GM23338 (cell line): ENCODE measurements around the gene UNC79. TPM values are rescaled to one million over a fixed set of nuclear protein-coding genes. Genes with fewer than 3 reads are reported as not detected.

ENCODE experiments used
- ATAC-seq: fragments of 200-7000 bp; cut with Tn5 transposase; 3 replicates; pipeline ENCODE4 v1.9.1; 2020
- DNase-seq: peaks from one replicate; pipeline ENCODE4 v3.0.0-alpha.2; 2015; ENCODE audit warnings: low spot score
- H2AFZ ChIP-seq: fragments of 200-600 bp; sonication (generic); 2 replicates; pipeline ENCODE4 v1.8.0; 2016; ENCODE audit warnings: antibody characterized with exemption, mild to moderate bottlenecking, moderate library complexity
- H3F3A ChIP-seq: fragments of 200-600 bp; sonication (generic); replicated peaks from 2 replicates; pipeline ENCODE4 v1.8.0; 2017; ENCODE audit warnings: antibody characterized with exemption, mixed run types, low read depth
- H3K27ac ChIP-seq: fragments of 200-600 bp; sonication (generic); 2 replicates; pipeline ENCODE4 v1.6.1; 2016; ENCODE audit warnings: low read depth
- H3K27me3 ChIP-seq: fragments of 200-600 bp; sonication (generic); 2 replicates; pipeline ENCODE4 v1.8.0; 2016; ENCODE audit warnings: mild to moderate bottlenecking, mixed run types, moderate library complexity; ENCODE audit not compliant: insufficient read depth
- H3K36me3 ChIP-seq: fragments of 200-600 bp; sonication (generic); 2 replicates; pipeline ENCODE4 v1.8.0; 2016; ENCODE audit warnings: mild to moderate bottlenecking; ENCODE audit not compliant: insufficient read depth
- H3K4me1 ChIP-seq: fragments of 200-600 bp; sonication (generic); 2 replicates; pipeline ENCODE4 v1.8.0; 2016; ENCODE audit warnings: mild to moderate bottlenecking, moderate library complexity; ENCODE audit not compliant: insufficient read depth
- H3K4me2 ChIP-seq: fragments of 200-600 bp; sonication (generic); 2 replicates; pipeline ENCODE4 v1.7.1; 2017; ENCODE audit warnings: mixed run types
- H3K4me3 ChIP-seq: fragments of 200-600 bp; sonication (generic); 2 replicates; pipeline ENCODE4 v1.6.1; 2016; ENCODE audit warnings: mixed run types
- H3K79me2 ChIP-seq: fragments of 200-600 bp; sonication (generic); replicated peaks from 2 replicates; pipeline ENCODE4 v1.8.0; 2017; ENCODE audit warnings: mild to moderate bottlenecking; ENCODE audit not compliant: insufficient read depth
- H3K9me2 ChIP-seq: fragments of 200-600 bp; sonication (generic); 2 replicates; pipeline ENCODE4 v1.8.0; 2017; ENCODE audit not compliant: insufficient read depth
- H4K20me1 ChIP-seq: fragments of 200-600 bp; sonication (generic); replicated peaks from 2 replicates; pipeline ENCODE4 v1.8.0; 2017; ENCODE audit warnings: mild to moderate bottlenecking; ENCODE audit not compliant: insufficient read depth
- H3K27ac Mint-ChIP-seq: 2 replicates; pipeline ENCODE4 v1.8.0; 2020; ENCODE audit warnings: inconsistent platforms, mild to moderate bottlenecking, moderate library complexity, mixed read lengths
- H3K27me3 Mint-ChIP-seq: 3 replicates; pipeline ENCODE4 v1.8.0; 2022; ENCODE audit warnings: low read depth, mild to moderate bottlenecking, moderate library complexity, mixed read lengths, inconsistent platforms; ENCODE audit not compliant: insufficient read depth, poor library complexity
- H3K36me3 Mint-ChIP-seq: 3 replicates; pipeline ENCODE4 v1.8.0; 2021; ENCODE audit warnings: low read depth, mild to moderate bottlenecking, inconsistent platforms, moderate library complexity, mixed read lengths
- H3K4me1 Mint-ChIP-seq: 3 replicates; pipeline ENCODE4 v1.8.0; 2020; ENCODE audit warnings: mild to moderate bottlenecking, inconsistent platforms, mixed read lengths
- H3K4me3 Mint-ChIP-seq: 3 replicates; pipeline ENCODE4 v1.8.0; 2021; ENCODE audit warnings: moderate library complexity, mild to moderate bottlenecking, inconsistent platforms, mixed read lengths
- H3K9me3 Mint-ChIP-seq: 3 replicates; pipeline ENCODE4 v1.8.0; 2020; ENCODE audit warnings: moderate library complexity, mild to moderate bottlenecking, inconsistent platforms, mixed read lengths
- CREB1 ChIP-seq: fragments of 250-450 bp; sonication (Bioruptor Pico); IDR thresholded peaks from 2 replicates; pipeline ENCODE4 v1.5.0; 2020; ENCODE audit warnings: low read depth, mild to moderate bottlenecking, moderate library complexity
- ETS1 ChIP-seq: IDR thresholded peaks from 2 replicates; pipeline ENCODE4 v1.6.1; 2016; ENCODE audit warnings: antibody characterized with exemption
- EZH2 ChIP-seq: fragments of 200-600 bp; sonication (generic); IDR thresholded peaks from one replicate; pipeline ENCODE4 v1.8.0; 2017; ENCODE audit warnings: antibody characterized with exemption, mild to moderate bottlenecking, low read depth; ENCODE audit not compliant: unreplicated experiment
- JUNB ChIP-seq: IDR thresholded peaks from one replicate; pipeline ENCODE4 v1.6.1; 2016; ENCODE audit warnings: antibody characterized with exemption; ENCODE audit not compliant: unreplicated experiment
- POLR2AphosphoS5 ChIP-seq: IDR thresholded peaks from 2 replicates; pipeline ENCODE4 v1.6.1; 2016; ENCODE audit warnings: antibody characterized with exemption, low read depth
- ZNF114 ChIP-seq: fragments of 250-450 bp; sonication (Bioruptor Pico); IDR thresholded peaks from 2 replicates; pipeline ENCODE4 v1.5.0; 2020; ENCODE audit warnings: mild to moderate bottlenecking, moderate library complexity
- ZNF331 ChIP-seq: fragments of 250-450 bp; sonication (Bioruptor Pico); IDR thresholded peaks from 2 replicates; pipeline ENCODE4 v1.5.0; 2020; ENCODE audit warnings: low read depth, mild to moderate bottlenecking, moderate library complexity
- polyA plus RNA-seq: library from polyadenylated mRNA; unstranded; fragments of >200 nt; fragmentation: Nextera tagmentation; extraction: Ambion mirVana; gene quantifications from 2 replicates; pipeline ENCODE4 v1.2.1, GENCODE V29; 2016
- total RNA-seq: library from RNA; depleted of rRNA; stranded (reverse); fragments of >200 nt; shearing (Covaris generic); gene quantifications from 2 replicates; pipeline ENCODE4 v1.2.3, GENCODE V29; 2014
- TF ChIP-seq, protein P1 (sequence below): fragments of 250-450 bp; sonication (Bioruptor Pico); IDR thresholded peaks from 2 replicates; pipeline ENCODE4 v1.5.0; 2020; ENCODE audit warnings: mild to moderate bottlenecking, moderate library complexity
- TF ChIP-seq, protein P2 (sequence below), 2 experiments: fragments of 200-600 bp in 1 of 2; sonication (generic) in 1 of 2; conservative IDR thresholded peaks; 2 replicates each; pipeline versions ENCODE4 v1.5.1 to v1.6.1; 2016 to 2017; ENCODE audit warnings: antibody characterized with exemption in 2 of 2, low read depth in 2 of 2, mild to moderate bottlenecking in 2 of 2, moderate library complexity in 1 of 2

Gene UNC79
- total and polyA plus RNA-seq, 2 experiments from 2014 or later = 1.8 to 3.6 TPM

DNA sequence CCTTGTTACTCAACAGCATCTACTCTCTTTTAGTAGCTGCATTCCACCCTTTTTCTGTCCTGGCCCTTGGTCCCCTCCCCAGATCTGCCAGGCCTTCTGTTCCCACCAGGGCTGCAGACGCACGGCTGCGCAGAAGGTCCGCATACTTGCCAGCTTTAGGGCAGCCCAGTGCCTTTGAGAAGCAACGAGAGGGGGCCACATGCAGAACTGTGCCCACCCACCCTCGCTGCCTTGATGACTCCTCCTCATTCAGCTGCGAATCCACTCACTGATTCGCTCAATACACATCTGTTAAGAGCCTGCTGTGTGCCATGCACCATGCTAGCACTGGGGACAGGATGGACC lies 318.3 kb downstream of the UNC79 start:
- no peak overlapping the region for H2AFZ ChIP-seq
- no peaks in the 10 kb centered on the region for H3K9me2 ChIP-seq
- DNase-seq = no peak
- no peak for ATAC-seq
- no peaks in the 10 kb centered on the region for H4K20me1 ChIP-seq
- peaks cover 2% of the 10 kb centered on the region for H3K27me3 Mint-ChIP-seq
- peaks cover 3% of the 10 kb centered on the region for H3K4me1 ChIP-seq
- no peaks in the 10 kb centered on the region for H3K9me3 Mint-ChIP-seq
- H3K4me3 ChIP-seq = no peak overlapping the region
- H3K36me3 Mint-ChIP-seq = no peaks in the 10 kb centered on the region
- H3K36me3 ChIP-seq = no peaks in the 10 kb centered on the region
- no peak overlapping the region for H3K4me2 ChIP-seq
- no peak overlapping the region for H3K27ac ChIP-seq
- no peak overlapping the region for H3K27ac Mint-ChIP-seq
- no peak overlapping the region for H3K4me3 Mint-ChIP-seq
- no peak for TF ChIP-seq CREB1 (CRISPR knock-in tag)
- TF ChIP-seq ZNF331 (CRISPR knock-in tag) = no peak
- TF ChIP-seq, protein P1, sequence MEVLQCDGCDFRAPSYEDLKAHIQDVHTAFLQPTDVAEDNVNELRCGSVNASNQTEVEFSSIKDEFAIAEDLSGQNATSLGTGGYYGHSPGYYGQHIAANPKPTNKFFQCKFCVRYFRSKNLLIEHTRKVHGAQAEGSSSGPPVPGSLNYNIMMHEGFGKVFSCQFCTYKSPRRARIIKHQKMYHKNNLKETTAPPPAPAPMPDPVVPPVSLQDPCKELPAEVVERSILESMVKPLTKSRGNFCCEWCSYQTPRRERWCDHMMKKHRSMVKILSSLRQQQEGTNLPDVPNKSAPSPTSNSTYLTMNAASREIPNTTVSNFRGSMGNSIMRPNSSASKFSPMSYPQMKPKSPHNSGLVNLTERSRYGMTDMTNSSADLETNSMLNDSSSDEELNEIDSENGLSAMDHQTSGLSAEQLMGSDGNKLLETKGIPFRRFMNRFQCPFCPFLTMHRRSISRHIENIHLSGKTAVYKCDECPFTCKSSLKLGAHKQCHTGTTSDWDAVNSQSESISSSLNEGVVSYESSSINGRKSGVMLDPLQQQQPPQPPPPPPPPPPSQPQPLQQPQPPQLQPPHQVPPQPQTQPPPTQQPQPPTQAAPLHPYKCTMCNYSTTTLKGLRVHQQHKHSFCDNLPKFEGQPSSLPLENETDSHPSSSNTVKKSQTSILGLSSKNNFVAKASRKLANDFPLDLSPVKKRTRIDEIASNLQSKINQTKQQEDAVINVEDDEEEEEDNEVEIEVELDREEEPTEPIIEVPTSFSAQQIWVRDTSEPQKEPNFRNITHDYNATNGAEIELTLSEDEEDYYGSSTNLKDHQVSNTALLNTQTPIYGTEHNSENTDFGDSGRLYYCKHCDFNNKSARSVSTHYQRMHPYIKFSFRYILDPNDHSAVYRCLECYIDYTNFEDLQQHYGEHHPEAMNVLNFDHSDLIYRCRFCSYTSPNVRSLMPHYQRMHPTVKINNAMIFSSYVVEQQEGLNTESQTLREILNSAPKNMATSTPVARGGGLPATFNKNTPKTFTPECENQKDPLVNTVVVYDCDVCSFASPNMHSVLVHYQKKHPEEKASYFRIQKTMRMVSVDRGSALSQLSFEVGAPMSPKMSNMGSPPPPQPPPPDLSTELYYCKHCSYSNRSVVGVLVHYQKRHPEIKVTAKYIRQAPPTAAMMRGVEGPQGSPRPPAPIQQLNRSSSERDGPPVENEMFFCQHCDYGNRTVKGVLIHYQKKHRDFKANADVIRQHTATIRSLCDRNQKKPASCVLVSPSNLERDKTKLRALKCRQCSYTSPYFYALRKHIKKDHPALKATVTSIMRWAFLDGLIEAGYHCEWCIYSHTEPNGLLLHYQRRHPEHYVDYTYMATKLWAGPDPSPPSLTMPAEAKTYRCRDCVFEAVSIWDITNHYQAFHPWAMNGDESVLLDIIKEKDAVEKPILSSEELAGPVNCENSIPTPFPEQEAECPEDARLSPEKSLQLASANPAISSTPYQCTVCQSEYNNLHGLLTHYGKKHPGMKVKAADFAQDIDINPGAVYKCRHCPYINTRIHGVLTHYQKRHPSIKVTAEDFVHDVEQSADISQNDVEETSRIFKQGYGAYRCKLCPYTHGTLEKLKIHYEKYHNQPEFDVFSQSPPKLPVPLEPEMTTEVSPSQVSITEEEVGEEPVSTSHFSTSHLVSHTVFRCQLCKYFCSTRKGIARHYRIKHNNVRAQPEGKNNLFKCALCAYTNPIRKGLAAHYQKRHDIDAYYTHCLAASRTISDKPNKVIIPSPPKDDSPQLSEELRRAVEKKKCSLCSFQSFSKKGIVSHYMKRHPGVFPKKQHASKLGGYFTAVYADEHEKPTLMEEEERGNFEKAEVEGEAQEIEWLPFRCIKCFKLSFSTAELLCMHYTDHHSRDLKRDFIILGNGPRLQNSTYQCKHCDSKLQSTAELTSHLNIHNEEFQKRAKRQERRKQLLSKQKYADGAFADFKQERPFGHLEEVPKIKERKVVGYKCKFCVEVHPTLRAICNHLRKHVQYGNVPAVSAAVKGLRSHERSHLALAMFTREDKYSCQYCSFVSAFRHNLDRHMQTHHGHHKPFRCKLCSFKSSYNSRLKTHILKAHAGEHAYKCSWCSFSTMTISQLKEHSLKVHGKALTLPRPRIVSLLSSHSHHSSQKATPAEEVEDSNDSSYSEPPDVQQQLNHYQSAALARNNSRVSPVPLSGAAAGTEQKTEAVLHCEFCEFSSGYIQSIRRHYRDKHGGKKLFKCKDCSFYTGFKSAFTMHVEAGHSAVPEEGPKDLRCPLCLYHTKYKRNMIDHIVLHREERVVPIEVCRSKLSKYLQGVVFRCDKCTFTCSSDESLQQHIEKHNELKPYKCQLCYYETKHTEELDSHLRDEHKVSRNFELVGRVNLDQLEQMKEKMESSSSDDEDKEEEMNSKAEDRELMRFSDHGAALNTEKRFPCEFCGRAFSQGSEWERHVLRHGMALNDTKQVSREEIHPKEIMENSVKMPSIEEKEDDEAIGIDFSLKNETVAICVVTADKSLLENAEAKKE (CRISPR knock-in tag) = no peak
- TF ChIP-seq JUNB = no peak
- no peak for TF ChIP-seq EZH2
- TF ChIP-seq, protein P2, sequence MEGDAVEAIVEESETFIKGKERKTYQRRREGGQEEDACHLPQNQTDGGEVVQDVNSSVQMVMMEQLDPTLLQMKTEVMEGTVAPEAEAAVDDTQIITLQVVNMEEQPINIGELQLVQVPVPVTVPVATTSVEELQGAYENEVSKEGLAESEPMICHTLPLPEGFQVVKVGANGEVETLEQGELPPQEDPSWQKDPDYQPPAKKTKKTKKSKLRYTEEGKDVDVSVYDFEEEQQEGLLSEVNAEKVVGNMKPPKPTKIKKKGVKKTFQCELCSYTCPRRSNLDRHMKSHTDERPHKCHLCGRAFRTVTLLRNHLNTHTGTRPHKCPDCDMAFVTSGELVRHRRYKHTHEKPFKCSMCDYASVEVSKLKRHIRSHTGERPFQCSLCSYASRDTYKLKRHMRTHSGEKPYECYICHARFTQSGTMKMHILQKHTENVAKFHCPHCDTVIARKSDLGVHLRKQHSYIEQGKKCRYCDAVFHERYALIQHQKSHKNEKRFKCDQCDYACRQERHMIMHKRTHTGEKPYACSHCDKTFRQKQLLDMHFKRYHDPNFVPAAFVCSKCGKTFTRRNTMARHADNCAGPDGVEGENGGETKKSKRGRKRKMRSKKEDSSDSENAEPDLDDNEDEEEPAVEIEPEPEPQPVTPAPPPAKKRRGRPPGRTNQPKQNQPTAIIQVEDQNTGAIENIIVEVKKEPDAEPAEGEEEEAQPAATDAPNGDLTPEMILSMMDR (conservative IDR thresholded peaks at IDR 0.05; ENCODE audit: low read depth in 2 of 2) = no peak
- TF ChIP-seq POLR2AphosphoS5 = no peak
- TF ChIP-seq ZNF114 (CRISPR knock-in tag) = no peak
- no peak for TF ChIP-seq ETS1
- H3K79me2 ChIP-seq = no peaks in the 10 kb centered on the region
- H3K4me1 Mint-ChIP-seq = peaks cover 21% of the 10 kb centered on the region
- H3F3A ChIP-seq = no peaks in the 10 kb centered on the region
- H3K27me3 ChIP-seq = no peaks in the 10 kb centered on the region
